B cell (primary cell): ENCODE data around the gene LGALS3. TPM values are rescaled to one million over a fixed set of nuclear protein-coding genes. Genes with fewer than 3 reads are reported as not detected.

Source experiments
- ATAC-seq: fragments of 200-7000 bp; cut with Tn5 transposase; one replicate; pipeline ENCODE4 v1.10.0; 2021; ENCODE audit warnings: low read depth, mild to moderate bottlenecking, moderate number of reproducible peaks, moderate library complexity
- CTCF ChIA-PET: fragments of 350-600 bp; sonication (Branson Sonifier 250); formaldehyde crosslinking; loops from one replicate; lab custom pipeline; 2021; ENCODE audit warnings: antibody characterized with exemption, inconsistent platforms; lab: Charles Lee
- POLR2A ChIA-PET: fragments of 350-600 bp; sonication (Branson Sonifier 250); formaldehyde crosslinking; loops from one replicate; lab custom pipeline; 2021; ENCODE audit warnings: antibody characterized with exemption; lab: Charles Lee
- DNase-seq: peaks from one replicate; pipeline ENCODE4 v3.0.0; 2013
- H2AFZ ChIP-seq: 2 replicates; pipeline ENCODE4 v1.6.1; 2012; ENCODE audit warnings: mild to moderate bottlenecking, low read depth, low read length; ENCODE audit not compliant: insufficient read depth, poor library complexity, severe bottlenecking
- H3K27ac ChIP-seq, 2 donors: 1 replicate in 1 of 2; 2 replicates in 1 of 2; pipeline ENCODE4 v1.5.1; 2012 to 2013; ENCODE audit warnings: low read length in 2 of 2, mild to moderate bottlenecking in 2 of 2, moderate library complexity in 1 of 2
- H3K27me3 ChIP-seq, 4 experiments: fragments of 200-600 bp in 1 of 4; sonication (generic) in 1 of 4; replicated peaks in 1 of 4; 1 replicate in 2 of 4; 2 replicates in 2 of 4; pipeline versions ENCODE4 v1.6.1 to v1.7.0; 2013 to 2016; ENCODE audit warnings: low read length in 3 of 4, mild to moderate bottlenecking in 2 of 4, mixed read lengths in 1 of 4, moderate library complexity in 1 of 4; ENCODE audit not compliant: insufficient read depth in 4 of 4, control insufficient read depth in 3 of 4; ENCODE audit errors: control extremely low read depth in 1 of 4
- H3K36me3 ChIP-seq, 2 experiments: replicated peaks in 1 of 2; 1 replicate in 1 of 2; 2 replicates in 1 of 2; pipeline versions ENCODE4 v1.6.1 to v1.7.1; 2013; ENCODE audit warnings: low read length in 1 of 2; ENCODE audit not compliant: insufficient read depth in 2 of 2, control insufficient read depth in 1 of 2; ENCODE audit errors: control extremely low read depth in 1 of 2, extremely low read depth in 1 of 2
- H3K4me1 ChIP-seq, 2 donors: fragments of 200-600 bp in 1 of 2; sonication (generic) in 1 of 2; 1 replicate in 1 of 2; 2 replicates in 1 of 2; pipeline versions ENCODE4 v1.5.1 to v1.6.1; 2013 to 2017; ENCODE audit warnings: low read length in 2 of 2; ENCODE audit not compliant: control insufficient read depth in 2 of 2, insufficient read depth in 2 of 2
- H3K4me2 ChIP-seq: replicated peaks from 2 replicates; pipeline ENCODE3; 2012; ENCODE audit warnings: mild to moderate bottlenecking, low read depth, low read length; ENCODE audit not compliant: poor library complexity, severe bottlenecking
- H3K4me3 ChIP-seq, 5 experiments: fragments of 200-600 bp in 1 of 5; sonication (generic) in 1 of 5; 1 replicate in 3 of 5; 2 replicates in 2 of 5; pipeline versions ENCODE4 v1.5.1 to v1.7.0; 2011 to 2016; ENCODE audit warnings: low read length in 4 of 5, mild to moderate bottlenecking in 4 of 5, low read depth in 2 of 5, control low read depth in 1 of 5, moderate library complexity in 1 of 5; ENCODE audit not compliant: insufficient read depth in 1 of 5; ENCODE audit errors: control extremely low read depth in 1 of 5, extremely low read depth in 1 of 5
- H3K79me2 ChIP-seq: fragments of 200-600 bp; sonication (generic); one replicate; pipeline ENCODE4 v1.6.0; 2016; ENCODE audit warnings: low read length; ENCODE audit not compliant: control insufficient read depth, insufficient read depth
- H3K9ac ChIP-seq: fragments of 200-600 bp; sonication (generic); 2 replicates; pipeline ENCODE4 v1.6.1; 2017; ENCODE audit warnings: mild to moderate bottlenecking, low read length, moderate library complexity
- H3K9me3 ChIP-seq, 3 donors: one replicate each; pipeline versions ENCODE4 v1.6.1 to v1.7.1; 2013; ENCODE audit warnings: low read length in 2 of 3; ENCODE audit not compliant: control insufficient read depth in 2 of 3, insufficient read depth in 1 of 3; ENCODE audit errors: control extremely low read depth in 1 of 3
- H4K20me1 ChIP-seq: 2 replicates; pipeline ENCODE4 v1.6.0; 2012; ENCODE audit warnings: mild to moderate bottlenecking, low read length; ENCODE audit not compliant: insufficient read depth, control insufficient read depth, poor library complexity, severe bottlenecking
- H3K27ac Mint-ChIP-seq: one replicate; pipeline ENCODE4 v1.8.0; 2021; ENCODE audit warnings: mixed read lengths
- H3K27me3 Mint-ChIP-seq: one replicate; pipeline ENCODE4 v1.8.0; 2021; ENCODE audit warnings: mixed read lengths
- H3K4me1 Mint-ChIP-seq: one replicate; pipeline ENCODE4 v1.8.0; 2021; ENCODE audit warnings: mixed read lengths
- H3K4me3 Mint-ChIP-seq: one replicate; pipeline ENCODE4 v1.8.0; 2021; ENCODE audit warnings: mixed read lengths
- H3K9me3 Mint-ChIP-seq: one replicate; pipeline ENCODE4 v1.8.0; 2022; ENCODE audit warnings: mixed read lengths; ENCODE audit not compliant: insufficient read depth
- EZH2 ChIP-seq: IDR thresholded peaks from 2 replicates; pipeline ENCODE4 v1.6.1; 2012; ENCODE audit warnings: borderline replicate concordance, low read depth, mild to moderate bottlenecking, moderate library complexity, low read length; ENCODE audit not compliant: insufficient read depth, poor library complexity, severe bottlenecking
- WGBS: methylation state at CpG from one replicate; pipeline ENCODE4 v1.1.5; 2013; ENCODE audit warnings: missing lambda C conversion rate; ENCODE audit not compliant: insufficient coverage; 5-methylcytosine and 5-hydroxymethylcytosine counted together
- intact Hi-C: fragments of 100-400 bp; cut with micrococcal nuclease; formaldehyde crosslinking; loops from one replicate; pipeline ENCODE4 v1.10.0; 2022
- polyA plus RNA-seq: library from polyadenylated mRNA; depleted of rRNA; stranded (reverse); fragments of >200 nt; gene quantifications from 2 replicates; pipeline ENCODE4 v1.2.3, GENCODE V29; 2012
- total RNA-seq, 2 donors: library from RNA; stranded (reverse); fragments of 120-200 nt in 1 of 2; gene quantifications; 1 replicate in 1 of 2; 2 replicates in 1 of 2; pipeline versions ENCODE4 v1.2.3 to v1.2.4, GENCODE V29; 2013 to 2022
- TF ChIP-seq, protein P1 (sequence below): fragments of 200-600 bp; IDR thresholded peaks from one replicate; pipeline ENCODE4 v1.8.0; 2022; ENCODE audit warnings: antibody characterized with exemption, mild to moderate bottlenecking

Gene LGALS3
- total and polyA plus RNA-seq, 2 donors (not counting 1 experiment from before 2014, with no cell fraction given), result 7.0 to 21.1 TPM

DNA sequence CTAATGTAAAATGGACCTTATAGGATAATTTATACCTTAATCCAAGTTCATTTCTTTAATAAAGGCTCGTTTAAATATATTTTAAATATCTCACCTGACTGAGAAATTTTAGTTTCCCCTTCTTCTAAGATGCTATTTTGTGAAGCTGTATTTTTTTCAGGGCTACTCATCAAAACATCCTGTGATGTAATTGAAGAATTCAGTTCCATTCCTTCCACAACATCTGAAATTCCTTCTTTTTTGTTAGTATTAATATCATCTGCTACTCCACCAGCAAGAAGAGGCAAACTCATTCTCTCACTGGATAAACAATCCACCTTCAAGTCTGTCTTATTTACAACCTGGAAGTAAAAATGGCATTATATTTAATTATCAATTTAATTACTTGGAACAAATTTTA lies 22.5 kb downstream of the LGALS3 start:
- CTCF ChIA-PET, result interaction anchor here (1.1 to 1.8 kb wide), 3 partner anchors 9 to 101 kb away, joined by 3 to 8 read pairs (median 4); partner anchors contain the start of gene MAPK1IP1L
- Histone ChIP-seq H3K4me1 (no peaks in the 10 kb centered on the region), H3K4me2 (no peak overlapping the region), H3K9ac (no peak overlapping the region), H3K36me3 (no peaks in the 10 kb centered on the region), H3K4me3 (no peak overlapping the region), H2AFZ (no peak overlapping the region), H3K79me2 (no peaks in the 10 kb centered on the region), H3K27ac (no peak overlapping the region), H4K20me1 (no peaks in the 10 kb centered on the region), H3K9me3 (no peaks in the 10 kb centered on the region), H3K27me3 (no peaks in the 10 kb centered on the region)
- ATAC-seq (no peak), DNase-seq (no peak)
- no peaks in the 10 kb centered on the region for H3K9me3 Mint-ChIP-seq
- H3K27me3 Mint-ChIP-seq, result no peaks in the 10 kb centered on the region
- WGBS, result no CpG with 5 or more reads among the region's 1 CpG
- no peak overlapping the region for H3K27ac Mint-ChIP-seq
- intact Hi-C loops, result no loop called here
- POLR2A ChIA-PET, result no interaction called here
- no peaks in the 10 kb centered on the region for H3K4me1 Mint-ChIP-seq
- H3K4me3 Mint-ChIP-seq, result no peak overlapping the region
- TF ChIP-seq EZH2, result no peak
- TF ChIP-seq, protein P1, sequence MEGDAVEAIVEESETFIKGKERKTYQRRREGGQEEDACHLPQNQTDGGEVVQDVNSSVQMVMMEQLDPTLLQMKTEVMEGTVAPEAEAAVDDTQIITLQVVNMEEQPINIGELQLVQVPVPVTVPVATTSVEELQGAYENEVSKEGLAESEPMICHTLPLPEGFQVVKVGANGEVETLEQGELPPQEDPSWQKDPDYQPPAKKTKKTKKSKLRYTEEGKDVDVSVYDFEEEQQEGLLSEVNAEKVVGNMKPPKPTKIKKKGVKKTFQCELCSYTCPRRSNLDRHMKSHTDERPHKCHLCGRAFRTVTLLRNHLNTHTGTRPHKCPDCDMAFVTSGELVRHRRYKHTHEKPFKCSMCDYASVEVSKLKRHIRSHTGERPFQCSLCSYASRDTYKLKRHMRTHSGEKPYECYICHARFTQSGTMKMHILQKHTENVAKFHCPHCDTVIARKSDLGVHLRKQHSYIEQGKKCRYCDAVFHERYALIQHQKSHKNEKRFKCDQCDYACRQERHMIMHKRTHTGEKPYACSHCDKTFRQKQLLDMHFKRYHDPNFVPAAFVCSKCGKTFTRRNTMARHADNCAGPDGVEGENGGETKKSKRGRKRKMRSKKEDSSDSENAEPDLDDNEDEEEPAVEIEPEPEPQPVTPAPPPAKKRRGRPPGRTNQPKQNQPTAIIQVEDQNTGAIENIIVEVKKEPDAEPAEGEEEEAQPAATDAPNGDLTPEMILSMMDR, result no peak

DNA sequence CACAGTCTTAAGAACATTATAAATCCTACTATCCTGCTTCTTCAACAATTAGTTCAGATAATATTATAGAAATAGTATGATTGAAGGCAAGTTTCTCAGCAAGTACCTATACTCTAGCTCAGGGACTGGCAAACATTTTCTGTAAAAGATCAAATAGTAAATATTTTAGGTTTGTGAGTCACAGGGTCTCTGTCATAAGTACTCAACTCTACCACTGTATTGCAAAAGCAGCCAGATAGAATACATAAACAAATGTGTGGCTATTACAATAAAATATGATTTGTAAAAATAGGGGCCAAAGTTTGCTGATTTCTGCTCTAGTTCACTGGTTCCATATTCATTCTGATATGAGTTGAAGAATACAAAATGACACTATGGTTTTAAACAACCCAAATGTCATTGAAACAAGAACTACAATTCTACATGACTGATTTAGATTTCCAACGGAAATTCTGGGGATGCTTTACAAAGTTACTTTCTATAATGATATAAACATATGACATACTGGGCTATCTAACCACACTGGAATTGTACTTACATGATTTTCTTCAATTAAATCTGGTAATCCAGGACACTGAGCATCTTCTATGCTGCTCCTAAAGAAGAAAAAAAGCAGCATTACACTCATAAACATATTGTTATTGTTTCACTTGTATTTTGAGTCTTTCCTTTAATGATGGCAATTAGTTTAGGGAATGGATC lies 23.2 kb downstream of the LGALS3 start:
- H3K4me1 ChIP-seq, result no peaks in the 10 kb centered on the region
- H2AFZ ChIP-seq, result no peak overlapping the region
- no peak overlapping the region for H3K4me2 ChIP-seq
- H3K9me3 ChIP-seq, result no peaks in the 10 kb centered on the region
- ChIA-PET CTCF (interaction anchor here (1.6 to 1.8 kb wide), 3 partner anchors 9 to 62 kb away, joined by 4 to 9 read pairs (median 8); no protein-coding TSS in a partner anchor), POLR2A (no interaction called here)
- no peaks in the 10 kb centered on the region for H3K27me3 ChIP-seq
- DNase-seq (no peak), ATAC-seq (no peak)
- Mint-ChIP-seq H3K27ac (no peak overlapping the region), H3K4me1 (no peaks in the 10 kb centered on the region), H3K9me3 (no peaks in the 10 kb centered on the region), H3K4me3 (no peak overlapping the region), H3K27me3 (no peaks in the 10 kb centered on the region)
- intact Hi-C loops, result no loop called here
- no peak overlapping the region for H3K27ac ChIP-seq
- no peaks in the 10 kb centered on the region for H3K79me2 ChIP-seq
- H4K20me1 ChIP-seq, result no peaks in the 10 kb centered on the region
- no peak overlapping the region for H3K9ac ChIP-seq
- TF ChIP-seq, protein P1, result no peak
- TF ChIP-seq EZH2, result no peak
- H3K36me3 ChIP-seq, result no peaks in the 10 kb centered on the region
- no peak overlapping the region for H3K4me3 ChIP-seq
- WGBS, result no CpG with 5 or more reads among the region's 1 CpG
